Prostate gland (tissue), 2 donors: ENCODE results near the gene BCL2L2.

Source experiments
- CTCF ChIP-seq, 4 experiments: fragments of 200-600 bp in 2 of 4; fragments of 450-650 bp in 2 of 4; sonication (generic) in 2 of 4; IDR thresholded peaks; 1 replicate in 3 of 4; 2 replicates in 1 of 4; pipeline ENCODE4 v1.5.1; 2016 to 2019; ENCODE audit warnings: antibody characterized with exemption in 4 of 4, mild to moderate bottlenecking in 2 of 4, moderate library complexity in 2 of 4
- POLR2A ChIP-seq: fragments of 450-650 bp; IDR thresholded peaks from one replicate; pipeline ENCODE4 v1.6.1; 2016; ENCODE audit warnings: antibody characterized with exemption, mild to moderate bottlenecking

- no peak for TF ChIP-seq CTCF (IDR thresholded peaks at IDR 0.05)
- TF ChIP-seq POLR2A = no peak
Measured at GRCh38 chr14:23335623-23336022, 29.0 kb downstream of the BCL2L2 start.
